Activated CD4-positive, alpha-beta T cell treated with anti-CD3 and anti-CD28 coated beads for 1 hour (primary cell): Measurements from ENCODE around the gene ZMAT3.
"Not testable (repeated sequence)": the region's sequence is repeated elsewhere in the genome, so short reads cannot be mapped to it uniquely, and the experiment has no call there.

Experiments
- DNase-seq: peaks from one replicate; pipeline ENCODE4 v3.0.0-alpha.2; 2020

Gene ZMAT3

DNA sequence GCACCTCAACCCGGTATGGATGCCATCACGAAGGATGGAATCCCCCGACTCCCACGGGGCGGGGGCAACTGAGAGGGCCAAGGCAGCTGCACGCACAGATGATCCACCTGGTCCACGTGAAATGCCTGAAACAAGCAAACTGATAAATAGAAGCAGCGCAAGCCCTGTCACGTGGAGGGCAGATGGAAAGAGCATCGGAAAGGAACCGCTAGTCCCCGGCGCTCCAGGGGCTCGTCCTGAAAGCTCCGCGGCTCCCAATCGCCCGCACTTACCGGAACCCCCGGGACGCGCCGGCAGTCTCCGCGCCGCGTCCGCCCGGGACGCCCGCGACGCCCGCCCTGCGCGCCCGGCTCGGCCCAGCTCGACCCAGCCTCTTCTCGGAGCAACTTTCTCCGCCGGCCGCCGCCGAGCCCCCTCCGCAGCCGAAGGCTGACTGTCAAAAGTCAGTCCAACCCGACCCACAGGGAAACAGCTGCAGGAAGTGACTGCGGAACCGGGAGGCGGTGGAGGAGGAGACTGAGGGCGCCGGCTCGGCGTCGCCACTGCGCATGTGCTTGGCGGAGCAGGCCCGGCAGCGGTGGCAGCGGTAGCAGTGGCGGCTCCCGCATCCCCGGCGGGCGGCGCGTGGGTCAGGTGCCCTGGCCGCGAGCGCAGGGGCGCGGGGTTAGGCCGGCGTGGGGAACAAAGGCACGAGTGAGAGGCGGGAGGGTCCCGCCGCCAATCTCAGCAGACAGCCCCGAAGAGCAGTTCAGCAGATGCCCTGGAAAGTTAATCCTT is at the start of gene ZMAT3:
TSS of gene ZMAT3 (minus strand) at position 487 of the 777 bp plus-strand sequence. CDS start 4,057 bp downstream, outside the sequence.
- peak; percentile 76 for DNase-seq

DNA sequence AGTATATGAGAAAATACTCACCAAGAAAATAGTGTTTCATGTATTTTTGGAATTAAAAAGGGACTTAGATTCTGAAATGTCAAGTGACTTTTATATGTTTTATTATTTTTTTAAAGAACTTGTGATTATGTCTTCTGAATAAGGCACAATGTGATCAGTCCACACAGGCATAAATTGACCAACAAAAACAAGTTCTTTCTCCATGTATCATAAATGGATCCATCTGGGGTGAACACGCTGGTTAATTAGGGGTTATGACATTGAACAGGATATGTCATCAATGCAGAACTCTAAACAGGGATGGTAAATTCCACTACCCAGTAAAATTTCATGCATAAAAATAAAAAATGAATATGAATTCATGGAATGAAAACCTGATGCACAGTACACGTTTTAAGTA is 45.2 kb upstream of the ZMAT3 start:
- no peak for DNase-seq

DNA sequence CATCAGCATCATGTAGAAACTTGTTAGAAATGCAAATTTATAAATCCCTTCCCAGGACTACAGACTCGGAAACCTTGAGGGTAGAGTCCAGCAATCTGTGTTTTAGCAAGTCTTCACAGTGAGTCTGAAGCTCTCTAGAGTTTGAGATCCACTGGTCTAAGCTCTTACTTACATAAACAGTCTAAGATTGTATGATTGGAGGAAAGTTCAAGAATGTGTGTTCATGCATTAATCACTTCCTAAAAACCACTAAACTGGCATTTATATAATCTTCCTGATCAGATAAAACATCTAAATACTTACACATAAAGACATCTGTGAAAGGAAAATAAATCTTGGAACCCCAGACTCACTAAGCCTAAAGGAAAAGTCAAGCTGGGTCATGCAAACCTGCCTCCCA is 43.8 kb upstream of the ZMAT3 start:
- not testable (repeated sequence) for DNase-seq

GRCh38 chr3:179113903-179114302 is 42.3 kb upstream of the ZMAT3 start:
- DNase-seq, result no peak

DNA sequence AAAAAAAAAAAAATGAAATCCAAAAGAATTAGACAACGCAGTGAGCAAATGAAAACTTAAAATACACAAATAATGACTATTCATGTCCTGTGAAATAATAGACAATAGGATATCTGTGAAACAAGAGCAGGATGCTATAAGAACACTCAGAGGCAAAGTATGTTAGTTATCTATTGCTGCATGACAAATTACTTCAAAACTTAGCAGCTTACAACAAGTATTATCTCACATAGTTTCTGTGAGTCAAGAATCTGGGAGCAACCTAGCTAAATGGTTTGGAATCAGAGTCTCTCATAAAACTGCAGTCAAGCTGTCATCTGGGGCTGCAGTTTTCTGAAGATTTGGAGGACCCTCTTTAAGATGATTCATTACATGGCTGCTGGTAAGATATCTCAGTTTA is 36.5 kb upstream of the ZMAT3 start:
- DNase-seq, result no peak

DNA sequence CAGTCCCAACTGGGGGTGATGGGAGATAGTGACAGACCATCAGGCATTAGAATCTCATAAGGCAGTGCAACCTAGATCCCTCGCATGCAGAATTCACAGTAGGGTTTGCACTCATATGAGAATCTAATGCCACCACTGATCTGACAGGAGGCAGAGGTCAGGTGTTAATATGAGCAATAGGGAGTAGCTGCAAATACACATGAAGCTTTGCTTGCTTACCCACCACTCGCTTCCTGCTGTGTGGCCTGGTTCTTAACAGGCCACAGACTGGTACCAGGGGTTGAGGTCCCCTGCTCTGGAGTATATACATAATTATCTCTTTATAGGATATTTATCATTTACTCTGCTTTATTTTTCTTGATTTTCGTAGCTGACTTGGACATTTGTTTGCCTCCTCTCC is 36.0 kb upstream of the ZMAT3 start:
- no peak for DNase-seq

GRCh38 chr3:179105881-179106280 is 34.3 kb upstream of the ZMAT3 start:
- no peak for DNase-seq

DNA sequence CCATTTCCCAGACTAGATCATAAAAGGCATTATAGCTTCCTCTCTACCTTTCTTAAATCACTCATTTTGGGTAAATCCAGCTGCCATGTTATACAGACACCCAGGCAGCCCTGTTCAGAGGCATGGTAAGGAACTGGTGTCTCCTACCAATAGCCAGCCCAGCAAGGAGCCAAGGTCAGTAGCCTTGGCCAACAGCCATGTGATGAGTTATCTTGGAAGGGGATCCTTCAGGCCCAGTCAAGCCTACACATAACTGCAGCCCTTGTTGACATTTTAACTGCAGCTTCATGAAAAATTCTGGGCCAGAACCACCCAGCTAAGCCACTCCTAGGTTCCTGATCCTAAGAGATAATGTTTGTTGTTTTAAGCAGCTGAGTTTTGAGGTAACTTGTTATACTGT is 29.0 kb upstream of the ZMAT3 start:
- no peak for DNase-seq

DNA sequence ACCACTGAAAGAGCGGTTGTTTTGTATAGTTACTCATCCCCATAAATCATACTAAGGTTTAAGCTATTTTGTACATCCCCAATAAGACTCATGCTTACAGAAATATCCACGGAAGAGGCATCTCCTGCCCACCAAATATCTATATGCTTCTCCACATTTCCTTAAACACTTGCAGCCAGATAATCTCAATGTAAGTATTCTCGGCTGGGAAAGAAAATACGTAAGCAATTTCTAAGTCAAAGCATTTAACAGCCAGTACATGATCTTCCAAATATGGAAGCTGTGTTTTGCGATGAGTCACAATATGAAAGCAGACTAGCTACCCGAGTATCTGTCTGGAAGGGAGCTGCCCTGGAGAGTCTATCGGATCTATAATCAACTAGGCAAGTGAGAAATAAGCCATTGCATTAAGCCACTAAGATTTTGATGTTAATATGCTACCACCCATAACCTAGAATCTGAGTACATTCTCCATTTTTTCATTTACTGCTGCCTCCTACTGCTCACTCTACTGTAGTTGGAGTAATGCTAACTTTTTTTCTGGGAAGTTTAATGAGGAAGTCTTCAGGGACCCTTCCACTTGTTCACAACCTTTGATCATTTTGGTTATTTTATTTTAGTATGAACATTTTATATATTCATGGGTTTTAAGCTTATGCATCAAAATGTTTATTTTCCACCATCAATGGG is 26.9 kb upstream of the ZMAT3 start:
- DNase-seq, result no peak

GRCh38 chr3:179093807-179094206 is 22.2 kb upstream of the ZMAT3 start:
- no peak for DNase-seq

GRCh38 chr3:179091113-179091512 is 19.5 kb upstream of the ZMAT3 start:
- no peak for DNase-seq

DNA sequence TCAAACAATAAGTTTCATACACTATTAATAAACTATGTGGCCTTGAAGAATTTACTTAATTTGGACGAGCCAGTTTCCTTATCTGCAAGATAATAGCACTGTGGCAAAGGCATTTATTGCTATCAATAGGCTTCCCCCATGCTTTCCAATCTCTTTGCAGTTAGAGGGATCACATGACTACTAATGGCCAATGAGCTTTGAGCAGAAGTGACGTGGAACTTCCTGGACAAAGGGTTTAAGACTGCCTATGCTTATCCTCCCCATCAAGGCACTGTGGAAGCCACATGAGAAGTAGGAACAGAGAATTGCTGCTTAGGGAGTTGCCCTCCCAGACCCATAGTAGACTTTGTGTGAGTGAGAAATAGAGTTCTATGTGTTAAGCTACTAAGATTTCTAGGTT is 16.7 kb upstream of the ZMAT3 start:
- no peak for DNase-seq

GRCh38 chr3:179083977-179084376 is 12.4 kb upstream of the ZMAT3 start:
- no peak for DNase-seq

- no peak for DNase-seq
Observed at GRCh38 chr3:179082416-179082815, 10.8 kb upstream of the ZMAT3 start.

GRCh38 chr3:179081885-179082284 is 10.3 kb upstream of the ZMAT3 start:
- DNase-seq, result no peak

DNA sequence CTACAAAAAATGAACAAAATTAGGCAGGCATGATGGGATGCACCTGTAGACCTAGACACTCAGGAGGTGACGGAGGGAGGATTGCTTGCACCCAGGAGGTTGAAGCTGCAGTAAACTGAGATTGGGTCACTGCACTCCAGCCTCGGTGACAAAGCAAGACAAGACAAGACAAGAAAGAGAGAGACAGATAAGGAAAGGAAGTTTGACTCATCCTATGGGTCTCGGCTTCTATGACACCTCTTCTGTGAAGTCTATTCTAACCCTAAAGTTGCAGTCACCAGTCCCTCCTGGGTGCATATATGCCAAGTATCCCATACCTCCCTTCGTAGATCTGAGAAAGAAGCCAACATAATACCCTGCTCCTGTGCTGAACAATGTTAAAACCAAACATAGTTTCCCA is 7.9 kb upstream of the ZMAT3 start:
- no peak for DNase-seq

GRCh38 chr3:179076243-179077027 is 4.8 kb upstream of the ZMAT3 start:
- DNase-seq, result no peak

- DNase-seq, result no peak
Observed at GRCh38 chr3:179074656-179075055, 3.0 kb upstream of the ZMAT3 start.

DNA sequence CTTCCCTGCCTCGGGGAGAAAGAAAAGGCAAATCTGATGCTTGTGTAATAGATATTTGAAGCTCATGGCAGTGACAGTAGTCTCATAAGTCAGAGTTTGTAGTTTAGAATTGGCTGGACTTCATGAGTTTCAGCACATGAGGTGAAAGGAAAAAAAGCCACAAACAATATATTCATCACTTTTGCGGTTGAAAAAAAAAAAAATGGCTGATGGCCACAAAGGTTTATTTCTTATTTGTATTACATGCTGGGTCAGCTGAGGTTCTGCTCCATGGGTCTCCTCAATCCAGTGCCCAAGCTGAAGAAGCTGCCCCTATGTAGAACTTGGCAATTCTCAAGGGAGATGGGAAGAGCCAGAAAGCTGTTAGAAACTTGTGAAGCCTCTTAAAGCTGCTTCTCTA is 2.2 kb upstream of the ZMAT3 start:
- no peak for DNase-seq

GRCh38 chr3:179072100-179072438 is 460 bp upstream of the ZMAT3 start:
- peak; percentile 29 for DNase-seq

GRCh38 chr3:179071027-179071322 is 634 bp downstream of the ZMAT3 start:
- DNase-seq, result no peak

GRCh38 chr3:179069762-179070390 is 1.7 kb downstream of the ZMAT3 start:
- DNase-seq, result no peak

DNA sequence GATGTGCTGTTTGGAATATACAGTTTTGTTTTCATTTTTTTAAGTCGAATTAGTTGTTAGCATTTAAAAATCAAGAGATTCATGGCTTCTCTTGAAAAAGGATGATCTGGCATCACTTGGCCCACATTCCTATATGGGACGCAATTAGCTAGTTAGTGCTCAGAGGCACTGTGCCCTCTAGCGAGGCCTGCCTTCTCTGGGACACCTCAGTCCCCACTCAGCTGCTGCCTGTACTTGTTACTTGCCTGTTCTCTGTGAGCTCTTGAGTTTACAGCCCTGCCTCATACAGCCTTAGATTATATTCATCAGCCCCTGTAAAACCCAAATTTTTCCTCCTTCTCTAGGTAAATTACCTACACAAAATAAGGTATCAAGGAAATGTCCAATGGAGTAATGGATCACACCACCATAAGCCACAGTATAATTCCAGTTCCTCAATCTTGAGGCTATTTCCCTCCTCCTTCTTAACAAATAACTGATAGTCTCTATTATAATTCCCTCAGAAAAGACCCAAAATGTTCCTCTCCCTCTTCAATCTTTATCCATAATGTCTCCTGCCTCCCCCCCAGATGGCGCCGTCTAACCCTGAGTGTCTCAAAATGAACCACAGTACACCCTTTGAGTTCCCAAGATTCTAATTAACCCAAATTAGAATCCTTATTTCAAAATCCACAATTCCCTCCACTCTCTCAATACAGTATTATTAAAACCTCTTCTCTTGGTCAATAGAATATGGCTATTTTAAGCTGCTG is 2.7 kb downstream of the ZMAT3 start:
- no peak for DNase-seq
